ENCODE results near the gene CLDN24. TPM values are rescaled to one million over a fixed set of nuclear protein-coding genes. Genes with fewer than 3 reads are reported as not detected.

CLDN24 gene
- total RNA-seq = not detected in 2 replicates

DNA sequence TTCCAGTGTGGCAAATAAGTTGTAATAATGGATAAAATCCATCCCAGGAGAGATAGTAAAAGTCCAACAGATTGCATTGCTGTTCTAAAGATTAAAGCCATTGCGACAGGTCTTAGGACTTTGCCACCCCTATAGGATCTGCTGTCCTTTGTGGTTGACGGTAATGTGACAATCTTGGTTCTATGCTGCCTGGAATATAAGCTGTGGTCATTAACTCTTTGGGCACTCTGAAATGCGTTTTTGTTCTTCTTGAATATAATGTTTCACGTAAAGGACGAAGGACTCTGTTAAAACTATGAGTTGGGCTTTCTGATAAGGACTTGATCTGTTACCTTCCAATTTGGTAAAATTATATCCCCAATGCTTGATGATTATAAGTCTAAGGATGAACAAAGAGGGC is at the start of gene CLDN24:
TSS of gene CLDN24 (minus strand) at position 101 of the 400 bp plus-strand sequence. CDS start at position 101, 0 bp downstream.
- intact Hi-C loops (cut with micrococcal nuclease) = no loop called here

GRCh38 chr4:183370786-183371185 is 48.6 kb upstream of the CLDN24 start:
- intact Hi-C loops (cut with micrococcal nuclease) = no loop called here

- intact Hi-C loops (cut with micrococcal nuclease) = no loop called here
Measured at GRCh38 chr4:183369073-183369472, 46.8 kb upstream of the CLDN24 start.

GRCh38 chr4:183366206-183366835 is 44.1 kb upstream of the CLDN24 start:
- intact Hi-C loops (cut with micrococcal nuclease) = no loop called here

DNA sequence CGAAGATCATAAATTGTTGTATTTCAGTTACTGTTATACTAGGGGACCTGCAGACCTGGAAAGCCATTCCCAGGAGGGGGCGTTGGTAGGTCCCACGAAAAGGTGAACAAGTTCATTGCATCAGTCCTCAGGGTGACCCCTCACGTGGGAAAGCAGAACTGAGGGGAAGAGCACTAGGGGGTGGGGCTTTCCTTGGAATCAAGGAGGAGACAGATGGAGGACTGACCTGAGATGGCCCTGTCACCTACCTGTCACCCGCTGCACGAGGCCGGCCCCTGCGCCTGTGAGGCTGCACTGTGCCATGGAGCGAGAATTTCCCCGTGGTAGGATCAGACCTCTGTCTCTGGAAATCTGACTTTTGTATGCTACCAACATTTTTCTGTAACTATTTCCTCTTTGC is 41.8 kb upstream of the CLDN24 start:
- intact Hi-C loops (cut with micrococcal nuclease) = no loop called here

DNA sequence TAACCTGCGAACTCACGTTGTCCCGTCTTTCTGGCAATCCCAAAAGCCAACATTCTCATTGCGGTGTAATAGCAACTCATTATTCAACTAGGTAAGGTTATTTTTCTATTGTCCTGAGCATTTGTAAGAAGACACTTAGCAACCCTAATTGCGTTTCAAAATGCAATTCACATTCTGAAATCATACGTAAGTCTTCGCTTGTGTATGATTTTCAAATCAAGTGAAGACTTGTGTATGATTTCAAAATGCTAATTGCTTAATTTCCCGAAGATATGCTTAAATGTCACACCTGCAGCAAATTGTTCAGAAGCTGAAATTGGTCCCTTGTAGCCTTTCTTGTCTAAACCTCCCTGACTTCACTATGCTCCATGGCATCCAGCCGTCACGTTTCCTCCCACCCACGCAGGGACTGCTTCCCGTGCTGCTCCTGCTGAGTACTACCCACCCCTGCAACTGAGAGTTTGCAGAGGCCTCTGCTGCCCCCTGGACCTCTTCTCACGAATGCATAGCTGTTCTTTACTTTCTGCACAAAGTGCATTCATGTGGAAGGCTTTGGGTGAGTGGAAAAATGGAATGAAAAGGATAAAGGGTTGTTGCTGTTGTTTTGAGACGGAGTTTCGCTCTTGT is 40.8 kb upstream of the CLDN24 start:
- intact Hi-C loops (cut with micrococcal nuclease) = no loop called here

GRCh38 chr4:183362036-183362435 is 39.8 kb upstream of the CLDN24 start:
- intact Hi-C loops (cut with micrococcal nuclease) = no loop called here

GRCh38 chr4:183360161-183360919 is 38.1 kb upstream of the CLDN24 start:
- intact Hi-C loops (cut with micrococcal nuclease) = no loop called here

DNA sequence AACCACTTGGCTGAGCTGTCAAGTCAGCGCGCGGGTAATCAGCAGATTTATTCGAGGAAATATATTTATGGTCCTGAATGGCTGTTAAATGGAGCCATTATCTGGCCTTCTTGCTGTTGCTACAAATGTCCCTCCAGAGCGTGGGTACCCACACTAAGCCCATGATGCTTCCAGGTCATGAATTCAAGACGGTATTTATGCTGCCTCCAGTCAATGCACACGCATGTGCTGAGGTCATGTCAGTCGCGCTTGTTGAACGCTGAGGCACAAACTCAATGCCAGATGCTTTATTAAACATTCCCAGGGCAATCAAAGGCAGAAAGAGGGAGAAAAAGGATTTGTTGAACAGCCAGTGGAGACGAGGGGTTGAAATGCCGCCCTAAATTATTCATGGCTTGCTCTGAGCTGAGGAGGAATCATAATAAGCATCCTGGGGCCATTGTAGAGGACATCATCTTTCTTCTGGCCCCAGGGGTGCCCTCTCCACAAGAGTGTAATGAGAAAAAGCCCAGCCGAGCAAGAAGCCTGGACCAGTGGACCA is 36.1 kb upstream of the CLDN24 start:
- intact Hi-C loops (cut with micrococcal nuclease) = no loop called here

- intact Hi-C loops (cut with micrococcal nuclease) = no loop called here
Measured at GRCh38 chr4:183356931-183357675, 34.9 kb upstream of the CLDN24 start.

DNA sequence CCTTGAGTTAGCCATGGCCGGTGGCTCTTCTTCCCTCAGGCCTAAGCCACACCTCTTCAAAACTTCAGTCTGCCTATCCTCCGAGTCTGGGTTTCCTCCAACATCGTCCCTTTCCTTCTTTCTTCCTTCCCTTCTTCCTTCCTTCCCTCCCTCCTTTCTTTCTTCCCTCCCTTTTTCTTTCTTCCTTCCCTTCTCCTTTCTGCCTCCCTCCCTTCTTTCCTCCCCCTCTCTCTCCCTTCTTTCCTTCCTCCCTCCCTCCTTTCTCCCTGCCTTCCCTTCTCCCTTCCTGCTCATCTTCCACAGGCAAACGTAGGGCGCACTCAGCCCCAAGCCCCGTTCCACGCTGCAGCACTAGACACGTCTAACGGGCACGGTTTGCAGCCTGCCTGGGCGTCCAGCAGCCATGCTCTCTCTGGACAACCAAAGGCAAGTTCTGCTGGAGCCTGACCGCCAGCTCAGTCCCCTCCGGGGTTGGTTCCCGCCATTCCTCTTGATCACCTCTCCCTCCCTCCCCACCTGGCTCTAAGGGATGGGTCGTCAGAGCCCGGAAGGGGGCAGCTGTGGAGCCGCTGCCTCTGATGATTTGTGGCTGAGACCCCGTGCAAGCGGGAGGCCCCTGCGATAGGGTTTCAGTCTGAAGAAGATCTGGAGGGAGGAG is 34.1 kb upstream of the CLDN24 start:
- intact Hi-C loops (cut with micrococcal nuclease) = no loop called here

DNA sequence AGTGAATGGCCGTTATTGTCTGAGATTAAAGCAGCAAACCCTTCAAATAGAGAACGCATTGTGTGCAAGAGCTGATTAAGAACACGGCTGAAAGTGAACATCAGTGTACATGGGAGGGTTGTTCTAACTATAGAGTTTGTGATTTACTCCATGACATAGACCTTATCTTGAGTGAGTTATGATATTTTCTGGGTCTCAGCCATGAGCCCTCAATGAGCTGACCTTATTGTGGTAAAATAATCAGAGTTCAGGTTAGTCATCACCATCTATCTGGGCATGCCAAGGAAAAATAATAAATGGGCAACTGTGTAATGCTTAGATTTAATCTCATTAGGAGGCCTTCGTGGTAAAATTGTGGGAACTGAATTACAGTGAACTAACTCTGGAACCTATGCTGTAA is 33.2 kb upstream of the CLDN24 start:
- intact Hi-C loops (cut with micrococcal nuclease) = no loop called here

GRCh38 chr4:183354219-183354618 is 32.0 kb upstream of the CLDN24 start:
- intact Hi-C loops (cut with micrococcal nuclease) = no loop called here

GRCh38 chr4:183353557-183353956 is 31.3 kb upstream of the CLDN24 start:
- intact Hi-C loops (cut with micrococcal nuclease) = no loop called here

- intact Hi-C loops (cut with micrococcal nuclease) = no loop called here
Measured at GRCh38 chr4:183352546-183352945, 30.3 kb upstream of the CLDN24 start.

- intact Hi-C loops (cut with micrococcal nuclease) = no loop called here
Measured at GRCh38 chr4:183350317-183351071, 28.3 kb upstream of the CLDN24 start.

- intact Hi-C loops (cut with micrococcal nuclease) = no loop called here
Measured at GRCh38 chr4:183349673-183350072, 27.4 kb upstream of the CLDN24 start.

GRCh38 chr4:183348706-183349659 is 26.8 kb upstream of the CLDN24 start:
- intact Hi-C loops (cut with micrococcal nuclease) = no loop called here

DNA sequence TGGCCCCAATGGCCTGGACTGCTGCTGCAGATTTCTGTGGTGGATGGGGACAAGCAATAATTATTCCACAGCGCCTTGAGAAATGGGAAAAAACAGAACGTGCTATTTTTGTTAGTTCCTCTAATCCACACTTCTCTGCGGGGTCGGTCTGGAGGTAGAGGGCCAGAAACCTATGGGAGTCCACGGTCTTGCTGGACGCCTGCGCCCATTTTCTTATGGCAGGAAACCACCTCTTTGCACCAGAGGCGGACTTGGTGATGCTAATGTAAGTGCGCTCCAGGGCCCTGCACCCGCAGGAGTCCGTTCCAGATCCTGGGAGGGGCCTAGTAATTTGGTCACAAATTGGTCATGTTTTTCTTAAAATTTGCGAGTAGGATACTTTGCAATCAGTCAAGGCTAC is 25.9 kb upstream of the CLDN24 start:
- intact Hi-C loops (cut with micrococcal nuclease) = no loop called here
